Fibroblast of lung (primary cell): ENCODE measurements around the gene LRRC8E. TPM values are rescaled to one million over a fixed set of nuclear protein-coding genes. Genes with fewer than 3 reads are reported as not detected.

Experiments
- DNase-seq, 2 donors: peaks; one replicate each; pipeline versions ENCODE4 v3.0.0 to v3.0.0-alpha.2; 2010; ENCODE audit warnings: low read depth in 2 of 2
- H2AFZ ChIP-seq: 2 replicates; pipeline ENCODE4 v1.5.1; 2012; ENCODE audit warnings: low read length, control low read depth, inconsistent platforms
- H3K27ac ChIP-seq: 2 replicates; pipeline ENCODE4 v1.5.1; 2011; ENCODE audit warnings: low read length, control low read depth; ENCODE audit not compliant: insufficient read depth
- H3K27me3 ChIP-seq: 2 replicates; pipeline ENCODE4 v1.5.1; 2011; ENCODE audit warnings: mild to moderate bottlenecking, low read length; ENCODE audit not compliant: control insufficient read depth, insufficient read depth
- H3K36me3 ChIP-seq: 2 replicates; pipeline ENCODE4 v1.5.1; 2011; ENCODE audit warnings: low read length; ENCODE audit not compliant: control insufficient read depth, insufficient read depth
- H3K4me1 ChIP-seq: 2 replicates; pipeline ENCODE4 v1.5.1; 2011; ENCODE audit warnings: low read length; ENCODE audit not compliant: control insufficient read depth, insufficient read depth; ENCODE audit errors: extremely low read depth
- H3K4me2 ChIP-seq: 2 replicates; pipeline ENCODE4 v1.5.1; 2011; ENCODE audit warnings: low read length, control low read depth; ENCODE audit not compliant: insufficient read depth; ENCODE audit errors: extremely low read depth
- H3K4me3 ChIP-seq, 4 experiments: fragments of 200-600 bp in 1 of 4; sonication (generic) in 1 of 4; replicated peaks in 1 of 4; 2 replicates each; pipeline ENCODE4 v1.5.1; 2011 to 2016; ENCODE audit warnings: low read length in 4 of 4, low read depth in 3 of 4, mild to moderate bottlenecking in 3 of 4, control low read depth in 2 of 4, inconsistent platforms in 1 of 4, mixed read lengths in 1 of 4; ENCODE audit not compliant: insufficient read depth in 1 of 4; ENCODE audit errors: control extremely low read depth in 1 of 4
- H3K79me2 ChIP-seq: 2 replicates; pipeline ENCODE4 v1.5.1; 2012; ENCODE audit warnings: mild to moderate bottlenecking, low read length, inconsistent platforms; ENCODE audit not compliant: control insufficient read depth, insufficient read depth
- H3K9ac ChIP-seq: 2 replicates; pipeline ENCODE4 v1.5.1; 2011; ENCODE audit warnings: mild to moderate bottlenecking, low read length, control low read depth; ENCODE audit not compliant: insufficient read depth
- H3K9me3 ChIP-seq: 2 replicates; pipeline ENCODE4 v1.5.1; 2012; ENCODE audit warnings: low read depth, low read length; ENCODE audit not compliant: control insufficient read depth, insufficient read depth
- H4K20me1 ChIP-seq: 2 replicates; pipeline ENCODE4 v1.5.1; 2011; ENCODE audit warnings: low read length; ENCODE audit not compliant: control insufficient read depth, insufficient read depth; ENCODE audit errors: extremely low read depth
- EZH2 ChIP-seq: IDR thresholded peaks from 2 replicates; pipeline ENCODE4 v1.5.1; 2012; ENCODE audit warnings: low read length, control low read depth, mild to moderate bottlenecking; ENCODE audit errors: missing control alignments
- polyA plus RNA-seq, 2 donors: library from polyadenylated mRNA; depleted of rRNA in 1 of 2; stranded (reverse) in 1 of 2; unstranded in 1 of 2; fragments of >200 nt; gene quantifications; 2 replicates each; pipeline ENCODE4 v1.2.1, GENCODE V29; 2011 to 2012; ENCODE audit warnings: missing spikeins in 1 of 2
- total RNA-seq: library from RNA; depleted of rRNA; stranded (reverse); fragments of >200 nt; gene quantifications from 2 replicates; pipeline ENCODE4 v1.2.1, GENCODE V29; 2014
- TF ChIP-seq, protein P1 (sequence below), 2 donors: IDR thresholded peaks in 1 of 2; conservative IDR thresholded peaks in 1 of 2; 1 replicate in 1 of 2; 2 replicates in 1 of 2; pipeline ENCODE4 v1.5.1; 2011 to 2012; ENCODE audit warnings: low read length in 2 of 2, control low read depth in 1 of 2, inconsistent platforms in 1 of 2, low read depth in 1 of 2, mild to moderate bottlenecking in 1 of 2

LRRC8E gene
- total and polyA plus RNA-seq, 2 donors (not counting 1 experiment from before 2014, with no cell fraction given) = 3.0 to 3.7 TPM

DNA sequence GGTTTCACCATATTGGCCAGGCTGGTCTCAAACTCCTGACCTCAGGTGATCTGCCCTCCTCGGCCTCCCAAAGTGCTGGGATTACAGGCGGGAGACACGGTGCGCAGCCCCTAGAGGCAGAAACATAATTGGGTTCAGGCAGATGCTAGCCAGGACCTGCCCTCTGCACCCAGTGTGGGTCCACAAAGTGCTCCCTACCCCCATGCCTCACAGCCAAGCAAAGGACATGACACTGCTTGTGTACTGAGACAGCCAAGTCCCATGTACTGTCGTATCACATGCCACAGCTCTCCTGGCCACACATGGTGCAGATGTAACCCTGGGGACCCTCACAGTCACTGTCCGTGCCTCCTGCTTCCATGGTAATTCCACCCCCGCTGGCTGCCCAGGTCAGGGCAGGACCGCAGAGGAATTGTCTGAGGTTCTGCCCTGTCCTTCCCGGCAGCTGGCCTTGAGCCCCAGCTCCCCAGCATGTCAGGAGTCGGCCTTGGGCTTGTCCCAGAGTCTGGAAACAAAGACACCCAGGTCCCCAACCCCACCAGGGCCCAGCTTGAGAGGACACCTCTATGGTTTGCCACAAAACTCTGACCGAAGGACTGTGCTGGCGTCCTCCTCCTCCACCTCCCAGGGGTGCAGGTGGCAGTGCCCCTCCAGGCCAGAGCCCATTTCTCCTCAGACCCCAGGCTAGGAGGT lies 21.8 kb upstream of the LRRC8E start:
- Histone ChIP-seq H3K4me3 (no peak overlapping the region), H3K27ac (no peak overlapping the region), H3K9ac (no peak overlapping the region), H3K36me3 (no peaks in the 10 kb centered on the region), H2AFZ (no peak overlapping the region), H3K27me3 (no peaks in the 10 kb centered on the region), H3K4me1 (peaks cover 4% of the 10 kb centered on the region), H3K9me3 (no peaks in the 10 kb centered on the region), H3K79me2 (no peaks in the 10 kb centered on the region), H3K4me2 (no peak overlapping the region), H4K20me1 (no peaks in the 10 kb centered on the region)
- DNase-seq = no peak
- TF ChIP-seq, protein P1, sequence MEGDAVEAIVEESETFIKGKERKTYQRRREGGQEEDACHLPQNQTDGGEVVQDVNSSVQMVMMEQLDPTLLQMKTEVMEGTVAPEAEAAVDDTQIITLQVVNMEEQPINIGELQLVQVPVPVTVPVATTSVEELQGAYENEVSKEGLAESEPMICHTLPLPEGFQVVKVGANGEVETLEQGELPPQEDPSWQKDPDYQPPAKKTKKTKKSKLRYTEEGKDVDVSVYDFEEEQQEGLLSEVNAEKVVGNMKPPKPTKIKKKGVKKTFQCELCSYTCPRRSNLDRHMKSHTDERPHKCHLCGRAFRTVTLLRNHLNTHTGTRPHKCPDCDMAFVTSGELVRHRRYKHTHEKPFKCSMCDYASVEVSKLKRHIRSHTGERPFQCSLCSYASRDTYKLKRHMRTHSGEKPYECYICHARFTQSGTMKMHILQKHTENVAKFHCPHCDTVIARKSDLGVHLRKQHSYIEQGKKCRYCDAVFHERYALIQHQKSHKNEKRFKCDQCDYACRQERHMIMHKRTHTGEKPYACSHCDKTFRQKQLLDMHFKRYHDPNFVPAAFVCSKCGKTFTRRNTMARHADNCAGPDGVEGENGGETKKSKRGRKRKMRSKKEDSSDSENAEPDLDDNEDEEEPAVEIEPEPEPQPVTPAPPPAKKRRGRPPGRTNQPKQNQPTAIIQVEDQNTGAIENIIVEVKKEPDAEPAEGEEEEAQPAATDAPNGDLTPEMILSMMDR (conservative IDR thresholded peaks at IDR 0.05 in 1 of 2, IDR thresholded peaks at IDR 0.05 in 1 of 2; ENCODE audit: low read depth in 1 of 2, low read length in 2 of 2) = no peak
- TF ChIP-seq EZH2 = no peak

DNA sequence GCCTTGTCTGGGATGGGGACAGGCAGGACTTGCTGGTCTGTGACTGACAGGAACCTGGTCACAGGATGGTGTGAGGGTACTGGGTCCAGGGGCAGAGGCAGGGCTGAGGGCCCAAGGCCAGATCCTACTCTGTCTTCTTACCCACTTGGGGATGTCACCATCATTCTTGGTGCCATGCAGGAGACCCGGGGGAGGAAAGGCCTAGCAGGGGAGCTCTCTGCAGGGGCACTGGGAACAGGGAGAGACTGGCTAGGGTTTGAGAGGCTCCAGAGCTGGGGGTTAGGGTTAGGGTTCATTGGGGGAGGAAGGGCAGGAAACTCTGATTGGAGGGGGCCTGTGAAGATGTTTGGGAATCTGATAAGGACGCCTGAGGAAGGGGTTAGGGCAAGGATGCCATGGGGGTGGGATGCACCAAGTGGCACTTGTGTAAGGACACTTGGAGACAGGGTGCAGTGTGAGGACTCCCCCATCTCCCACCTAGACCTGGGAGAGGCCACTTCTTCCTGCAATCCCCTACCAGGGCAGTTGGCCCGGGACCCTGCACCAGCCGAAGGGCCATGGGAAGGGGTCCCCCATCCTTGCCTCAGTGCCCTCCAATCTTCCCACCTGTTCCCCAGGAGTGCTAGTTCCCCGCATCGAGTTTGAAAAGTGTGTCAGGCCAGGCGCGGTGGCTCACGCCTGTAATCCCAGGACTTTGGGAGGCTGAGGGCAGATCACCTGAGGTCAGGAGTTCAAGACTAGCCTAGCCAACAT lies 21.0 kb upstream of the LRRC8E start:
- Histone ChIP-seq H3K27ac (no peak overlapping the region), H3K9me3 (no peaks in the 10 kb centered on the region), H2AFZ (no peak overlapping the region), H3K36me3 (no peaks in the 10 kb centered on the region), H3K4me3 (no peak overlapping the region), H3K9ac (no peak overlapping the region), H3K4me1 (peaks cover 7% of the 10 kb centered on the region), H3K27me3 (no peaks in the 10 kb centered on the region), H3K79me2 (no peaks in the 10 kb centered on the region), H3K4me2 (no peak overlapping the region), H4K20me1 (no peaks in the 10 kb centered on the region)
- DNase-seq = no peak
- TF ChIP-seq, protein P1 (conservative IDR thresholded peaks at IDR 0.05 in 1 of 2, IDR thresholded peaks at IDR 0.05 in 1 of 2; ENCODE audit: low read depth in 1 of 2, low read length in 2 of 2) = no peak
- TF ChIP-seq EZH2 = no peak

DNA sequence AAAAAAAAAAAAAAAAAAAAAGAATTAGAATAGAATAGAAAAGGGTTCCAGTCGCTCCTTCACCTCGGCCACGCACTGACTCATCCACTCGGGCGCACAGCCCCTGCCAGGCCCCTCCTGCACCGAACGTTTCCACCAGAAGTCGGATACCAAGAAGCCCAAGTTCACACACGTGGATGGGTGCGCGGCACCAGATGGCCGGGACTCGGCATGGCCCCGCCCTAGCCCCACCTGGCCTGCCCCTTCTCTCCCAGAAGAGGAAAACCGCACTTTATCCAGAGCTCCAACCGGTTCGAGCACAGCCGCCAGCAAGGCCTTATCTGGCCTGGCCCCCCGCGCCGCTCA lies 20.0 kb upstream of the LRRC8E start:
- Histone ChIP-seq H3K4me2 (no peak overlapping the region), H3K27me3 (peaks cover 6% of the 10 kb centered on the region), H3K79me2 (no peaks in the 10 kb centered on the region), H3K9ac (no peak overlapping the region), H3K36me3 (no peaks in the 10 kb centered on the region), H3K27ac (no peak overlapping the region), H3K4me3 (no peak overlapping the region), H4K20me1 (no peaks in the 10 kb centered on the region), H2AFZ (no peak overlapping the region), H3K9me3 (no peaks in the 10 kb centered on the region), H3K4me1 (peaks cover 7% of the 10 kb centered on the region)
- no peak for DNase-seq
- TF ChIP-seq, protein P1 (conservative IDR thresholded peaks at IDR 0.05 in 1 of 2, IDR thresholded peaks at IDR 0.05 in 1 of 2; ENCODE audit: low read depth in 1 of 2, low read length in 2 of 2) = no peak
- no peak for TF ChIP-seq EZH2
